Measurements from ENCODE around the gene CAPZB.

The CAPZB gene

GRCh38 chr1:19333587-19334354 lies 151.6 kb downstream of the CAPZB start:
- DNase-seq (ENCODE audit: low read depth in 2 of 3, low spot score in 1 of 3), result no peak

GRCh38 chr1:19332832-19333231 lies 152.5 kb downstream of the CAPZB start:
- no peak for DNase-seq (ENCODE audit: low read depth in 2 of 3, low spot score in 1 of 3)

- no peak for DNase-seq (ENCODE audit: low read depth in 2 of 3, low spot score in 1 of 3)
These were observed 154.0 kb downstream of the CAPZB start for GRCh38 chr1:19331262-19331878.

- DNase-seq (ENCODE audit: low read depth in 2 of 3, low spot score in 1 of 3), result no peak
These were observed 154.7 kb downstream of the CAPZB start for GRCh38 chr1:19330449-19331135.

- no peak for DNase-seq (ENCODE audit: low read depth in 2 of 3, low spot score in 1 of 3)
These were observed 155.7 kb downstream of the CAPZB start for GRCh38 chr1:19329611-19330010.

- no peak for DNase-seq (ENCODE audit: low read depth in 2 of 3, low spot score in 1 of 3)
These were observed 156.2 kb downstream of the CAPZB start for GRCh38 chr1:19329188-19329587.

- DNase-seq (ENCODE audit: low read depth in 2 of 3, low spot score in 1 of 3), result no peak
These were observed 156.9 kb downstream of the CAPZB start for GRCh38 chr1:19328486-19328885.

- no peak for DNase-seq (ENCODE audit: low read depth in 2 of 3, low spot score in 1 of 3)
These were observed 157.6 kb downstream of the CAPZB start for GRCh38 chr1:19327736-19328135.

- DNase-seq (ENCODE audit: low read depth in 2 of 3, low spot score in 1 of 3), result no peak
These were observed 158.0 kb downstream of the CAPZB start for GRCh38 chr1:19327301-19327700.

GRCh38 chr1:19326748-19327065 lies 158.6 kb downstream of the CAPZB start:
- no peak for DNase-seq (ENCODE audit: low read depth in 2 of 3, low spot score in 1 of 3)

- no peak for DNase-seq (ENCODE audit: low read depth in 2 of 3, low spot score in 1 of 3)
These were observed 159.2 kb downstream of the CAPZB start for GRCh38 chr1:19325958-19326747.

GRCh38 chr1:19325368-19325957 lies 159.9 kb downstream of the CAPZB start:
- no peak for DNase-seq (ENCODE audit: low read depth in 2 of 3, low spot score in 1 of 3)

GRCh38 chr1:19324665-19324990 lies 160.7 kb downstream of the CAPZB start:
- no peak for DNase-seq (ENCODE audit: low read depth in 2 of 3, low spot score in 1 of 3)

- DNase-seq (ENCODE audit: low read depth in 2 of 3, low spot score in 1 of 3), result no peak
These were observed 161.2 kb downstream of the CAPZB start for GRCh38 chr1:19323987-19324664.

GRCh38 chr1:19322481-19322880 lies 162.9 kb downstream of the CAPZB start:
- DNase-seq (ENCODE audit: low read depth in 2 of 3, low spot score in 1 of 3), result no peak

- DNase-seq (ENCODE audit: low read depth in 2 of 3, low spot score in 1 of 3), result no peak
These were observed 164.3 kb downstream of the CAPZB start for GRCh38 chr1:19321071-19321470.

- DNase-seq (ENCODE audit: low read depth in 2 of 3, low spot score in 1 of 3), result no peak
These were observed 166.1 kb downstream of the CAPZB start for GRCh38 chr1:19319196-19319595.

- DNase-seq (ENCODE audit: low read depth in 2 of 3, low spot score in 1 of 3), result no peak
These were observed 168.0 kb downstream of the CAPZB start for GRCh38 chr1:19317126-19317910.

GRCh38 chr1:19315378-19316198 lies 169.8 kb downstream of the CAPZB start:
- DNase-seq (ENCODE audit: low read depth in 2 of 3, low spot score in 1 of 3), result no peak

All from stimulated activated CD4-positive, alpha-beta T cell treated with anti-CD3 and anti-CD28 coated beads, Interleukin-12 subunit alpha, Interleukin-12 subunit beta, amount 100 ng/mL, for 48 hours (primary cell).